T-helper 1 cell treated with Interleukin-12 subunit alpha and Interleukin-12 subunit beta and Interleukin-4 antibody, amounts not matched to agents 30 μg/mL and 1 μg/mL, for 36 hours (primary cell): ENCODE results near the gene AGPAT2.

Source experiments
- H3K27ac Mint-ChIP-seq: one replicate; pipeline ENCODE4 v1.8.0; 2021; ENCODE audit warnings: mild to moderate bottlenecking, mixed read lengths
- H3K27me3 Mint-ChIP-seq: one replicate; pipeline ENCODE4 v1.8.0; 2021; ENCODE audit warnings: low read depth, mixed read lengths
- H3K36me3 Mint-ChIP-seq: one replicate; pipeline ENCODE4 v1.8.0; 2021; ENCODE audit warnings: low read depth, mixed read lengths
- H3K4me1 Mint-ChIP-seq: one replicate; pipeline ENCODE4 v1.8.0; 2021; ENCODE audit warnings: low read depth, mixed read lengths
- H3K4me3 Mint-ChIP-seq: one replicate; pipeline ENCODE4 v1.8.0; 2021; ENCODE audit warnings: mild to moderate bottlenecking, moderate library complexity, mixed read lengths
- H3K9me3 Mint-ChIP-seq: one replicate; pipeline ENCODE4 v1.8.0; 2021; ENCODE audit warnings: mixed read lengths

The AGPAT2 gene

GRCh38 chr9:136686794-136687711 is at the start of gene AGPAT2:
AGPAT2 (minus strand) TSS chr9:136687457; CDS start chr9:136687357, 100 bp downstream.
- Mint-ChIP-seq H3K4me3 (peak within 1 kb of the TSS; percentile 75), H3K27me3 (peaks cover 4% of the 10 kb centered on the region), H3K27ac (no peak within 1 kb of the TSS), H3K9me3 (no peaks in the 10 kb centered on the region), H3K36me3 (no peaks in the 10 kb centered on the region), H3K4me1 (no peaks in the 10 kb centered on the region)

GRCh38 chr9:136735812-136736480 is 48.7 kb upstream of the AGPAT2 start:
- Mint-ChIP-seq H3K4me1 (no peaks in the 10 kb centered on the region), H3K4me3 (no peak overlapping the region), H3K9me3 (no peaks in the 10 kb centered on the region), H3K27ac (no peak overlapping the region), H3K36me3 (no peaks in the 10 kb centered on the region), H3K27me3 (no peaks in the 10 kb centered on the region)

- Mint-ChIP-seq H3K27me3 (no peaks in the 10 kb centered on the region), H3K4me1 (no peaks in the 10 kb centered on the region), H3K9me3 (no peaks in the 10 kb centered on the region), H3K27ac (no peak overlapping the region), H3K4me3 (no peak overlapping the region), H3K36me3 (no peaks in the 10 kb centered on the region)
Measured at GRCh38 chr9:136734837-136735496, 47.7 kb upstream of the AGPAT2 start.

GRCh38 chr9:136733611-136734010 is 46.4 kb upstream of the AGPAT2 start:
- H3K9me3 Mint-ChIP-seq: no peaks in the 10 kb centered on the region
- H3K27ac Mint-ChIP-seq: no peak overlapping the region
- H3K27me3 Mint-ChIP-seq: no peaks in the 10 kb centered on the region
- no peak overlapping the region for H3K4me3 Mint-ChIP-seq
- H3K4me1 Mint-ChIP-seq: no peaks in the 10 kb centered on the region
- no peaks in the 10 kb centered on the region for H3K36me3 Mint-ChIP-seq

GRCh38 chr9:136732444-136733178 is 45.4 kb upstream of the AGPAT2 start:
- Mint-ChIP-seq H3K27ac (no peak overlapping the region), H3K4me3 (no peak overlapping the region), H3K36me3 (no peaks in the 10 kb centered on the region), H3K4me1 (no peaks in the 10 kb centered on the region), H3K27me3 (no peaks in the 10 kb centered on the region), H3K9me3 (no peaks in the 10 kb centered on the region)

GRCh38 chr9:136729926-136730325 is 42.7 kb upstream of the AGPAT2 start:
- H3K9me3 Mint-ChIP-seq: no peaks in the 10 kb centered on the region
- H3K27me3 Mint-ChIP-seq: no peaks in the 10 kb centered on the region
- no peak overlapping the region for H3K27ac Mint-ChIP-seq
- H3K36me3 Mint-ChIP-seq: peaks cover 13% of the 10 kb centered on the region
- peaks cover 11% of the 10 kb centered on the region for H3K4me1 Mint-ChIP-seq
- H3K4me3 Mint-ChIP-seq: no peak overlapping the region

GRCh38 chr9:136729144-136729543 is 41.9 kb upstream of the AGPAT2 start:
- Mint-ChIP-seq H3K4me3 (peak overlapping the region; percentile 37), H3K9me3 (no peaks in the 10 kb centered on the region), H3K36me3 (peaks cover 18% of the 10 kb centered on the region), H3K27ac (no peak overlapping the region), H3K4me1 (peaks cover 14% of the 10 kb centered on the region), H3K27me3 (no peaks in the 10 kb centered on the region)

GRCh38 chr9:136728548-136729123 is 41.4 kb upstream of the AGPAT2 start:
- Mint-ChIP-seq H3K9me3 (no peaks in the 10 kb centered on the region), H3K4me3 (peak overlapping the region; percentile 34), H3K36me3 (peaks cover 23% of the 10 kb centered on the region), H3K27me3 (no peaks in the 10 kb centered on the region), H3K27ac (no peak overlapping the region), H3K4me1 (peaks cover 15% of the 10 kb centered on the region)

GRCh38 chr9:136728080-136728547 is 40.9 kb upstream of the AGPAT2 start:
- Mint-ChIP-seq H3K27me3 (no peaks in the 10 kb centered on the region), H3K4me1 (peaks cover 15% of the 10 kb centered on the region), H3K27ac (no peak overlapping the region), H3K36me3 (peaks cover 25% of the 10 kb centered on the region), H3K9me3 (no peaks in the 10 kb centered on the region), H3K4me3 (peak overlapping the region; percentile 57)

GRCh38 chr9:136726631-136727191 is 39.5 kb upstream of the AGPAT2 start:
- H3K27me3 Mint-ChIP-seq: no peaks in the 10 kb centered on the region
- peaks cover 25% of the 10 kb centered on the region for H3K36me3 Mint-ChIP-seq
- H3K4me3 Mint-ChIP-seq: peak overlapping the region; percentile 97
- H3K27ac Mint-ChIP-seq: peak overlapping the region; percentile 97
- peaks cover 15% of the 10 kb centered on the region for H3K4me1 Mint-ChIP-seq
- no peaks in the 10 kb centered on the region for H3K9me3 Mint-ChIP-seq

- Mint-ChIP-seq H3K9me3 (no peaks in the 10 kb centered on the region), H3K36me3 (peaks cover 27% of the 10 kb centered on the region), H3K4me3 (peak overlapping the region; percentile 97), H3K27me3 (no peaks in the 10 kb centered on the region), H3K27ac (peak overlapping the region; percentile 97), H3K4me1 (peaks cover 15% of the 10 kb centered on the region)
Measured at GRCh38 chr9:136726118-136726517, 38.9 kb upstream of the AGPAT2 start.

- Mint-ChIP-seq H3K27ac (no peak overlapping the region), H3K27me3 (no peaks in the 10 kb centered on the region), H3K4me1 (peaks cover 15% of the 10 kb centered on the region), H3K4me3 (peak overlapping the region; percentile 97), H3K9me3 (no peaks in the 10 kb centered on the region), H3K36me3 (peaks cover 28% of the 10 kb centered on the region)
Measured at GRCh38 chr9:136725612-136726011, 38.4 kb upstream of the AGPAT2 start.

- no peaks in the 10 kb centered on the region for H3K9me3 Mint-ChIP-seq
Measured at GRCh38 chr9:136724772-136725171, 37.5 kb upstream of the AGPAT2 start.

More at GRCh38 chr9:136724772-136725171, 37.5 kb upstream of the AGPAT2 start:
- Mint-ChIP-seq H3K4me3 (no peak overlapping the region), H3K4me1 (peaks cover 15% of the 10 kb centered on the region), H3K27ac (no peak overlapping the region), H3K27me3 (no peaks in the 10 kb centered on the region), H3K36me3 (peaks cover 28% of the 10 kb centered on the region)
